Glutamatergic neuron (in vitro differentiated cells): ENCODE results near the gene WDR33. TPM values are rescaled to one million over a fixed set of nuclear protein-coding genes. Genes with fewer than 3 reads are reported as not detected.
"Not testable (repeated sequence)": the region's sequence is repeated elsewhere in the genome, so short reads cannot be mapped to it uniquely, and the experiment has no call there.

Experiments
- DNase-seq: peaks from one replicate; pipeline ENCODE4 v3.0.0; 2022
- H3K27ac Mint-ChIP-seq: one replicate; pipeline ENCODE4 v1.8.0; 2020; ENCODE audit warnings: mild to moderate bottlenecking, mixed read lengths, inconsistent platforms; ENCODE audit not compliant: unreplicated experiment
- H3K27me3 Mint-ChIP-seq: one replicate; pipeline ENCODE4 v1.8.0; 2020; ENCODE audit warnings: mild to moderate bottlenecking, moderate library complexity, mixed read lengths, inconsistent platforms; ENCODE audit not compliant: unreplicated experiment
- H3K36me3 Mint-ChIP-seq: one replicate; pipeline ENCODE4 v1.8.0; 2020; ENCODE audit warnings: mild to moderate bottlenecking, mixed read lengths, inconsistent platforms; ENCODE audit not compliant: unreplicated experiment
- H3K4me1 Mint-ChIP-seq: one replicate; pipeline ENCODE4 v1.8.0; 2020; ENCODE audit warnings: mild to moderate bottlenecking, low read depth, mixed read lengths, inconsistent platforms; ENCODE audit not compliant: unreplicated experiment
- H3K4me3 Mint-ChIP-seq: one replicate; pipeline ENCODE4 v1.8.0; 2020; ENCODE audit warnings: mild to moderate bottlenecking, mixed read lengths, inconsistent platforms; ENCODE audit not compliant: unreplicated experiment
- H3K9me3 Mint-ChIP-seq: one replicate; pipeline ENCODE4 v1.8.0; 2020; ENCODE audit warnings: mild to moderate bottlenecking, moderate library complexity, mixed read lengths, inconsistent platforms; ENCODE audit not compliant: unreplicated experiment
- total RNA-seq: library from RNA; stranded (reverse); fragmentation: NEBNext Ultra II Directional; extraction: Animal tissue kit (Norgen Biotek cat#: 25700); gene quantifications from one replicate; pipeline ENCODE4 v1.2.1, GENCODE V29; 2021; ENCODE audit not compliant: unreplicated experiment
- TF ChIP-seq, protein P1 (sequence below): fragments of 200-600 bp; sonication (generic); IDR thresholded peaks from one replicate; pipeline ENCODE4 v1.5.0; 2021; ENCODE audit not compliant: partially characterized antibody, unreplicated experiment

Gene WDR33
- total RNA-seq, 1 donor from 2014 or later: 54.5 TPM

DNA sequence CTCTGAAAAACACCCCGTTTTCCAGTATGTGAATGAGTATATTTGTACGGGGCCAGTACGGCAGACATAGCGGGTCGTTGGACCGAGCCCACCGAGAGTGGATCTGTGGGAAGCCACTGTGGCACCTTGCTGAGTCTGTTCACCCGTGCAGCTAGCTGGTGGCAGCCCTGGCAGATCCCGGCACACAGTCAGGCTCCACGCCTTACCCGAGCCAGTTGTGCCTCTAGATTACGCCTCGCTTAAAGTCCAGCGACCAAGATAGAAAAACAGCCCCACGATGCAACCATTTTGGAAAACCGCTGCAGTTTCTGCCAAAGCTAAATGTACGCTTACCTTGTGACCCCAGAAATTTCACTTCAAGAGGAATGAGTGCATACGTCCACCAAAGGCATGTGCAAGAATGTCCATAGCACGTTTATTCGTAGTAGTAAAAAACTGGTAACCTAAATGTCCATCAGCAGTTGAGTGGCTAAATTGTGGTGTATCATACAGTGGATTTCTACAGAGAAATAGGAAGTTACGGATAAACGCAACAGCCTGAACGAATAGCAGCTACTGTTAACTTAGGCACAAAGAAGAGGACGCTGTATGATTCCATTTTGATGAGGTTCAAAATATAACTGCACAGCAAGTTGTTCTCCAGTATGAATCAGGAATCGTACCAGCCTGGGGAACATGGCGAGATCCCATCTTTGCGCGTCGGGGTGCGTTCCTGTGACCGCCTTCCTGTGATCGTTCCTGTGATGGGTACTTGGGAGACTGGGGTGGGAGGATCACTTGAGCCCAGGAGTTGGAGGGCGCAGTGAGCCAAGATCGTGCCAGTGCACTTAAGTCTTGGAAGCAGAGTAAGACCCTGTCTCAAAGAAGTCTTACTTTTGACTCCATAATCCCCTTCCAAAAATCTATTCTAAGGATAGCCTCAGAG lies 688 bp upstream of the WDR33 start:
- Mint-ChIP-seq H3K4me3 (peak overlapping the region; percentile 93), H3K36me3 (no peaks in the 10 kb centered on the region), H3K27ac (peak overlapping the region; percentile 99)

DNA sequence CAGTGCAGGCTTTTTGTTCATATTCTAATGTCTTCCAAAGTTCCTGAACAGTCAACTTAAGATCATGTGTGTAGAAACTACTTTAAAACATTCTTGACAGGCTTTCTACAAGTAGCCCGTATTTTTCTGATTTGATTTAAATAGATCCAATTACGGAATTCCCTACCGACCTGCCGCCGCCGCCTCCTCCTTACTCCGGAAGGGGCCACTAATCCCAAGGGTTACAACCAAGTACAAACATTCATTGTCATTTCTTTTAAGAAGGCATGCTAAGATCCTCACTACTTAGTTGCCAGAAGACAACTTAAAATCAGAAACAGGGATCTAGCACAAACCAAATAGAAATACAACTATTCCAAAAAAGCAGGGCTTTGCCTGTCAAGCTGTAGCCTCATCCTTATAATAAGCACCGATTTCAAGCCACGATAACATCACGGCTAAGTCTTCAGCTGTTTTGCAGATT lies 784 bp downstream of the WDR33 start:
- peaks cover 12% of the 10 kb centered on the region for H3K27me3 Mint-ChIP-seq
- no peaks in the 10 kb centered on the region for H3K36me3 Mint-ChIP-seq
- H3K9me3 Mint-ChIP-seq: peaks cover 8% of the 10 kb centered on the region
- TF ChIP-seq, protein P1, sequence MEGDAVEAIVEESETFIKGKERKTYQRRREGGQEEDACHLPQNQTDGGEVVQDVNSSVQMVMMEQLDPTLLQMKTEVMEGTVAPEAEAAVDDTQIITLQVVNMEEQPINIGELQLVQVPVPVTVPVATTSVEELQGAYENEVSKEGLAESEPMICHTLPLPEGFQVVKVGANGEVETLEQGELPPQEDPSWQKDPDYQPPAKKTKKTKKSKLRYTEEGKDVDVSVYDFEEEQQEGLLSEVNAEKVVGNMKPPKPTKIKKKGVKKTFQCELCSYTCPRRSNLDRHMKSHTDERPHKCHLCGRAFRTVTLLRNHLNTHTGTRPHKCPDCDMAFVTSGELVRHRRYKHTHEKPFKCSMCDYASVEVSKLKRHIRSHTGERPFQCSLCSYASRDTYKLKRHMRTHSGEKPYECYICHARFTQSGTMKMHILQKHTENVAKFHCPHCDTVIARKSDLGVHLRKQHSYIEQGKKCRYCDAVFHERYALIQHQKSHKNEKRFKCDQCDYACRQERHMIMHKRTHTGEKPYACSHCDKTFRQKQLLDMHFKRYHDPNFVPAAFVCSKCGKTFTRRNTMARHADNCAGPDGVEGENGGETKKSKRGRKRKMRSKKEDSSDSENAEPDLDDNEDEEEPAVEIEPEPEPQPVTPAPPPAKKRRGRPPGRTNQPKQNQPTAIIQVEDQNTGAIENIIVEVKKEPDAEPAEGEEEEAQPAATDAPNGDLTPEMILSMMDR: no peak
- peak; percentile 29 for DNase-seq
- peaks cover 12% of the 10 kb centered on the region for H3K4me1 Mint-ChIP-seq
- H3K27ac Mint-ChIP-seq: peak overlapping the region; percentile 99
- peak overlapping the region; percentile 93 for H3K4me3 Mint-ChIP-seq

More for the DNA sequence above, 688 bp upstream of the WDR33 start:
- Mint-ChIP-seq H3K27me3 (peaks cover 12% of the 10 kb centered on the region), H3K9me3 (peaks cover 8% of the 10 kb centered on the region), H3K4me1 (peaks cover 9% of the 10 kb centered on the region)
- no peak for DNase-seq
- TF ChIP-seq, protein P1: no peak

DNA sequence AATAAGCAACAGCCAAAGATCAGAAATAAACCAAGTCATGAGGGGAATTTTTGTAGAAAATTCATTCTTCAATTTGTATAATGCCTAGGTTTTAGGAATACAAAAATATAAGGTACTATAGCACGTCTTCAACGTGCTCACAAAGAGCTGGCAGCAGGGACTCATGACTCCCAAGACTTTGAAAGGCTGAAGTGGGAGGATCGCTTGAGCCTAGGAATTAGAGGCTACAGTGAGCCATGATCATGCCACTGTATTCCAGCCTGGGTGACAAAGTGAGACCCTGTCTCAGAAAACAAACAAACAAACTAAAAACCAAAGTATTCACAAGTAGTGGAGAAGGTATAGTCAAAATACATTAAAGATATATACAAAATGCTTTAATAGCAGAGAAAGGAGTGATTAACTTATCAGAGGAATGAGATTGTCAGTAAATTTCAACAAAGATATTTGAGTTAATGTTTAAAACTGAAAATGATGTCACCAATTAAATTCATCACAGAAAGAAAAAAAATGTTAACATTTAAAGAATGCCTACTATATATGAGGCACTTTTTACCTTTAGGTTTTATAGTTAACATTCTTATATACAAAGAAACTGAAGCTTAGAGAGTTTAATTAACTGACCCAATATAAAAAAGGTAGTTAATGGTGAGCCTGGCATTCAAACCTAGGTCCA lies 3.2 kb downstream of the WDR33 start:
- Mint-ChIP-seq H3K4me1 (peaks cover 14% of the 10 kb centered on the region), H3K27ac (no peak overlapping the region), H3K27me3 (peaks cover 9% of the 10 kb centered on the region), H3K9me3 (peaks cover 6% of the 10 kb centered on the region), H3K4me3 (no peak overlapping the region), H3K36me3 (no peaks in the 10 kb centered on the region)
- TF ChIP-seq, protein P1: no peak
- no peak for DNase-seq

DNA sequence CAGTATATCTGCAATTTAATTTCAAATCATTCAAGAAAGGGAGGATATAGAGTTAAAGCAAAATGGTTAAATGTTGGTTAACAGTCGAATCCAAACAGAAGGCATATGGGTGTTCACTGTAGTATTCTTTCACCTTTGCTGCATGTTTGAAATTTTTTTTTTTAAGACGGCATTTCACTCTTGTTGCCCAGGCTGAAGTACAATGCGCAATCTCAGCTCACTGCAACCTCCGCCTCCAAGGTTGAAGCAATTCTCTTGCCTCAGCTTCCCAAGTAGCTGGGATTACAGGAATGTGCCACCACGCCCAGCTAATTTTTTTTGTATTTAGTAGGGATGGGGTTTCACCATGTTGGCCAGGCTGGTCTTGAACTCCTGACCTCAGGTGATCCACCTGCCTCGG lies 4.1 kb downstream of the WDR33 start:
- not testable (repeated sequence) for H3K4me3 Mint-ChIP-seq, H3K36me3 Mint-ChIP-seq, DNase-seq, H3K9me3 Mint-ChIP-seq, H3K27ac Mint-ChIP-seq, H3K27me3 Mint-ChIP-seq
- H3K4me1 Mint-ChIP-seq: peaks cover 14% of the 10 kb centered on the region

DNA sequence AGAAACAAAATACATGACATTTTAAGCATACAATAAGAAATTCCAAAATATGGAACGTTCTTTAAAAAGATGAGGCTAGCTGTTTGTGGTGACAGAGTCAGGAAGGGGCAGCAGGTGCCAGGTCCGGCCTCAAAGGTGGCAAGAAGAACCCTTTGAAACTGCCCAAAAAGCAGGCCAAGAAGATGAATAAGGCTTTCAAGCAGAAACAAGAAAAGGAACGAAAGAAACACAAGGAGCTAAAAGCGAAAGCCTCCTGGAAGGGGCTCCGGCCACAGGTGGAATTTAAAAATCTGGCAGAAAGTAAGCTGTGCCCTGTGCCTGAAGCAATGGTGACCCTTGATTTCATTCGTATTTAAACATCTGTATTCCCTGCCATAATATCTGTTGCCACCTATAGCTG lies 5.5 kb downstream of the WDR33 start:
- peaks cover 2% of the 10 kb centered on the region for H3K9me3 Mint-ChIP-seq
- H3K4me3 Mint-ChIP-seq: no peak overlapping the region
- H3K4me1 Mint-ChIP-seq: peaks cover 14% of the 10 kb centered on the region
- H3K27me3 Mint-ChIP-seq: no peaks in the 10 kb centered on the region
- no peak overlapping the region for H3K27ac Mint-ChIP-seq
- TF ChIP-seq, protein P1: no peak
- H3K36me3 Mint-ChIP-seq: no peaks in the 10 kb centered on the region
- no peak for DNase-seq
